Testis (tissue), 2 donors: Measurements from ENCODE around the gene TTLL11.

ENCODE experiments used
- CTCF ChIP-seq, 3 experiments: fragments of 450-650 bp in 2 of 3; fragments of 200-600 bp in 1 of 3; sonication (generic) in 1 of 3; IDR thresholded peaks; one replicate each; pipeline ENCODE4 v1.5.1; 2016 to 2019; ENCODE audit warnings: antibody characterized with exemption in 3 of 3, mild to moderate bottlenecking in 2 of 3, moderate library complexity in 1 of 3
- POLR2A ChIP-seq: fragments of 450-650 bp; IDR thresholded peaks from one replicate; pipeline ENCODE4 v1.6.1; 2017; ENCODE audit warnings: antibody characterized with exemption, mild to moderate bottlenecking, moderate library complexity

GRCh38 chr9:121968056-121968455, 125.1 kb downstream of the TTLL11 start:
- TF ChIP-seq CTCF (IDR thresholded peaks at IDR 0.05) (no peak), POLR2A (no peak)
